Measurements from ENCODE around the gene RFLNA. TPM values are rescaled to one million over a fixed set of nuclear protein-coding genes. Genes with fewer than 3 reads are reported as not detected.

RFLNA gene
- total and polyA plus RNA-seq, 7 experiments from 2014 or later: 0.09 TPM; not detected in 6

GRCh38 chr12:124340080-124340900 is 45.4 kb downstream of the RFLNA start:
- Histone ChIP-seq H3K27ac (ENCODE audit: low read depth, low read length) (no peak overlapping the region), H3K4me3 (ENCODE audit: low read length) (no peak overlapping the region), H3K4me1 (ENCODE audit: control insufficient read depth in 2 of 2, insufficient read depth in 2 of 2, low read length in 2 of 2) (no peaks in the 10 kb centered on the region), H3K9me3 (ENCODE audit: control insufficient read depth in 2 of 3, low read length in 3 of 3) (no peaks in the 10 kb centered on the region), H3K27me3 (ENCODE audit: control insufficient read depth in 2 of 2, insufficient read depth in 2 of 2, low read length in 2 of 2) (no peaks in the 10 kb centered on the region), H3K36me3 (ENCODE audit: control insufficient read depth in 2 of 3, insufficient read depth in 3 of 3, low read length in 3 of 3) (peaks cover 0 to 86% (median 0%) of the 10 kb centered on the region in 3 experiments)
- H3K4me1 Mint-ChIP-seq: peaks cover 0 to 2% (median 0%) of the 10 kb centered on the region in 7 donors
- no peaks in the 10 kb centered on the region for H3K27me3 Mint-ChIP-seq
- no peak overlapping the region for H3K4me3 Mint-ChIP-seq
- H3K9me3 Mint-ChIP-seq: peaks cover 0 to 4% (median 0%) of the 10 kb centered on the region in 11 donors
- ATAC-seq: no peak
- peak overlapping the region in 1 of 9 donors; percentile 79 for H3K27ac Mint-ChIP-seq
- ChIA-PET POLR2A (interaction anchor here (0.6 kb wide), 1 partner anchor 34 kb away, joined by 3 read pairs; no protein-coding TSS in a partner anchor), CTCF (no interaction called here)
- intact Hi-C loops (cut with micrococcal nuclease): no loop called here
- no peak for DNase-seq
- H3K36me3 Mint-ChIP-seq: peaks cover 9 to 52% (median 27%) of the 10 kb centered on the region in 5 donors

GRCh38 chr12:124341645-124342069 is 46.8 kb downstream of the RFLNA start:
- POLR2A ChIA-PET: no interaction called here

GRCh38 chr12:124344022-124344421 is 49.1 kb downstream of the RFLNA start:
- no peak overlapping the region for H3K4me3 ChIP-seq (ENCODE audit: low read length)
- Mint-ChIP-seq H3K27ac (peak overlapping the region in 1 of 9 donors; percentile 26), H3K36me3 (peaks cover 5 to 43% (median 17%) of the 10 kb centered on the region in 5 donors), H3K27me3 (no peaks in the 10 kb centered on the region), H3K9me3 (peaks cover 0 to 2% (median 0%) of the 10 kb centered on the region in 11 donors), H3K4me1 (peaks cover 0 to 2% (median 0%) of the 10 kb centered on the region in 7 donors), H3K4me3 (no peak overlapping the region)
- intact Hi-C loops (cut with micrococcal nuclease): no loop called here
- DNase-seq: no peak
- no peaks in the 10 kb centered on the region for H3K27me3 ChIP-seq (ENCODE audit: control insufficient read depth in 2 of 2, insufficient read depth in 2 of 2, low read length in 2 of 2)
- no peaks in the 10 kb centered on the region for H3K9me3 ChIP-seq (ENCODE audit: control insufficient read depth in 2 of 3, low read length in 3 of 3)
- ChIA-PET POLR2A (no interaction called here), CTCF (no interaction called here)
- ATAC-seq: no peak
- no peak overlapping the region for H3K27ac ChIP-seq (ENCODE audit: low read depth, low read length)
- peaks cover 0 to 90% (median 7%) of the 10 kb centered on the region in 3 experiments for H3K36me3 ChIP-seq (ENCODE audit: control insufficient read depth in 2 of 3, insufficient read depth in 3 of 3, low read length in 3 of 3)
- H3K4me1 ChIP-seq (ENCODE audit: control insufficient read depth in 2 of 2, insufficient read depth in 2 of 2, low read length in 2 of 2): no peaks in the 10 kb centered on the region

More at GRCh38 chr12:124341645-124342069, 46.8 kb downstream of the RFLNA start:
- peaks cover 0 to 86% (median 7%) of the 10 kb centered on the region in 3 experiments for H3K36me3 ChIP-seq (ENCODE audit: control insufficient read depth in 2 of 3, insufficient read depth in 3 of 3, low read length in 3 of 3)
- H3K27me3 Mint-ChIP-seq: no peaks in the 10 kb centered on the region
- H3K27ac Mint-ChIP-seq: no peak overlapping the region
- no peak overlapping the region for H3K4me3 Mint-ChIP-seq
- CTCF ChIA-PET: no interaction called here
- no peaks in the 10 kb centered on the region for H3K9me3 ChIP-seq (ENCODE audit: control insufficient read depth in 2 of 3, low read length in 3 of 3)
- H3K36me3 Mint-ChIP-seq: peaks cover 9 to 52% (median 24%) of the 10 kb centered on the region in 5 donors
- ATAC-seq (no peak), DNase-seq (no peak)
- peaks cover 0 to 2% (median 0%) of the 10 kb centered on the region in 7 donors for H3K4me1 Mint-ChIP-seq
- peaks cover 0 to 2% (median 0%) of the 10 kb centered on the region in 11 donors for H3K9me3 Mint-ChIP-seq
- no peaks in the 10 kb centered on the region for H3K27me3 ChIP-seq (ENCODE audit: control insufficient read depth in 2 of 2, insufficient read depth in 2 of 2, low read length in 2 of 2)
- H3K4me3 ChIP-seq (ENCODE audit: low read length): no peak overlapping the region
- H3K4me1 ChIP-seq (ENCODE audit: control insufficient read depth in 2 of 2, insufficient read depth in 2 of 2, low read length in 2 of 2): no peaks in the 10 kb centered on the region
- intact Hi-C loops (cut with micrococcal nuclease): no loop called here
- H3K27ac ChIP-seq (ENCODE audit: low read depth, low read length): no peak overlapping the region

GRCh38 chr12:124344526-124344925 is 49.6 kb downstream of the RFLNA start:
- Mint-ChIP-seq H3K27me3 (no peaks in the 10 kb centered on the region), H3K36me3 (peaks cover 5 to 43% (median 17%) of the 10 kb centered on the region in 5 donors), H3K4me3 (no peak overlapping the region), H3K27ac (no peak overlapping the region), H3K9me3 (peaks cover 0 to 2% (median 0%) of the 10 kb centered on the region in 11 donors), H3K4me1 (peaks cover 0 to 2% (median 0%) of the 10 kb centered on the region in 7 donors)
- DNase-seq (no peak), ATAC-seq (no peak)
- Histone ChIP-seq H3K9me3 (ENCODE audit: control insufficient read depth in 2 of 3, low read length in 3 of 3) (no peaks in the 10 kb centered on the region), H3K27me3 (ENCODE audit: control insufficient read depth in 2 of 2, insufficient read depth in 2 of 2, low read length in 2 of 2) (no peaks in the 10 kb centered on the region), H3K36me3 (ENCODE audit: control insufficient read depth in 2 of 3, insufficient read depth in 3 of 3, low read length in 3 of 3) (peaks cover 0 to 94% (median 7%) of the 10 kb centered on the region in 3 experiments), H3K27ac (ENCODE audit: low read depth, low read length) (no peak overlapping the region), H3K4me3 (ENCODE audit: low read length) (no peak overlapping the region), H3K4me1 (ENCODE audit: control insufficient read depth in 2 of 2, insufficient read depth in 2 of 2, low read length in 2 of 2) (no peaks in the 10 kb centered on the region)
- ChIA-PET POLR2A (no interaction called here), CTCF (no interaction called here)
- intact Hi-C loops (cut with micrococcal nuclease): no loop called here

- no peaks in the 10 kb centered on the region for H3K9me3 ChIP-seq (ENCODE audit: control insufficient read depth in 2 of 3, low read length in 3 of 3)
- peaks cover 0 to 2% (median 0%) of the 10 kb centered on the region in 11 donors for H3K9me3 Mint-ChIP-seq
- peaks cover 5 to 49% (median 18%) of the 10 kb centered on the region in 5 donors for H3K36me3 Mint-ChIP-seq
- H3K36me3 ChIP-seq (ENCODE audit: control insufficient read depth in 2 of 3, insufficient read depth in 3 of 3, low read length in 3 of 3): peaks cover 0 to 97% (median 7%) of the 10 kb centered on the region in 3 experiments
- H3K4me3 ChIP-seq (ENCODE audit: low read length): no peak overlapping the region
- no peak overlapping the region for H3K4me3 Mint-ChIP-seq
- POLR2A ChIA-PET: no interaction called here
- DNase-seq: no peak
- no peaks in the 10 kb centered on the region for H3K27me3 ChIP-seq (ENCODE audit: control insufficient read depth in 2 of 2, insufficient read depth in 2 of 2, low read length in 2 of 2)
- H3K27ac ChIP-seq (ENCODE audit: low read depth, low read length): no peak overlapping the region
- CTCF ChIA-PET: no interaction called here
- no peaks in the 10 kb centered on the region for H3K4me1 ChIP-seq (ENCODE audit: control insufficient read depth in 2 of 2, insufficient read depth in 2 of 2, low read length in 2 of 2)
- intact Hi-C loops (cut with micrococcal nuclease): no loop called here
- H3K4me1 Mint-ChIP-seq: peaks cover 0 to 2% (median 0%) of the 10 kb centered on the region in 7 donors
- H3K27ac Mint-ChIP-seq: peak overlapping the region in 1 of 9 donors; percentile 49
- H3K27me3 Mint-ChIP-seq: no peaks in the 10 kb centered on the region
- peak; percentile 24 for ATAC-seq
Measured at GRCh38 chr12:124345795-124346194, 50.9 kb downstream of the RFLNA start.

- Histone ChIP-seq H3K27ac (ENCODE audit: low read depth, low read length) (no peak overlapping the region), H3K27me3 (ENCODE audit: control insufficient read depth in 2 of 2, insufficient read depth in 2 of 2, low read length in 2 of 2) (no peaks in the 10 kb centered on the region), H3K9me3 (ENCODE audit: control insufficient read depth in 2 of 3, low read length in 3 of 3) (no peaks in the 10 kb centered on the region), H3K36me3 (ENCODE audit: control insufficient read depth in 2 of 3, insufficient read depth in 3 of 3, low read length in 3 of 3) (peaks cover 0 to 97% (median 9%) of the 10 kb centered on the region in 3 experiments), H3K4me3 (ENCODE audit: low read length) (no peak overlapping the region), H3K4me1 (ENCODE audit: control insufficient read depth in 2 of 2, insufficient read depth in 2 of 2, low read length in 2 of 2) (no peaks in the 10 kb centered on the region)
- ATAC-seq: no peak
- DNase-seq: no peak
- H3K9me3 Mint-ChIP-seq: no peaks in the 10 kb centered on the region
- intact Hi-C loops (cut with micrococcal nuclease): no loop called here
- peaks cover 5 to 46% (median 15%) of the 10 kb centered on the region in 5 donors for H3K36me3 Mint-ChIP-seq
- CTCF ChIA-PET: interaction anchor here (0.9 to 3.2 kb wide), 3 partner anchors 11 to 425 kb away, joined by 3 to 23 read pairs (median 9); no protein-coding TSS in a partner anchor
- no peak overlapping the region for H3K4me3 Mint-ChIP-seq
- POLR2A ChIA-PET: no interaction called here
- H3K27me3 Mint-ChIP-seq: no peaks in the 10 kb centered on the region
- no peaks in the 10 kb centered on the region for H3K4me1 Mint-ChIP-seq
- no peak overlapping the region for H3K27ac Mint-ChIP-seq
Measured at GRCh38 chr12:124346425-124347168, 51.7 kb downstream of the RFLNA start.

Measured in naive thymus-derived CD4-positive, alpha-beta T cell (primary cell).